Activated T-helper 1 cell treated with anti-CD3 and anti-CD28 coated beads, Interleukin-2, amount 50 U/mL, for 16 hours (primary cell): ENCODE results near the gene PCDHB8.
"Not testable (repeated sequence)": the region's sequence is repeated elsewhere in the genome, so short reads cannot be mapped to it uniquely, and the experiment has no call there.

ENCODE experiments used
- DNase-seq, 2 donors: peaks; one replicate each; pipeline ENCODE4 v3.0.0-alpha.2; 2020; ENCODE audit warnings: low read depth in 1 of 2, low spot score in 1 of 2

Gene PCDHB8

DNA sequence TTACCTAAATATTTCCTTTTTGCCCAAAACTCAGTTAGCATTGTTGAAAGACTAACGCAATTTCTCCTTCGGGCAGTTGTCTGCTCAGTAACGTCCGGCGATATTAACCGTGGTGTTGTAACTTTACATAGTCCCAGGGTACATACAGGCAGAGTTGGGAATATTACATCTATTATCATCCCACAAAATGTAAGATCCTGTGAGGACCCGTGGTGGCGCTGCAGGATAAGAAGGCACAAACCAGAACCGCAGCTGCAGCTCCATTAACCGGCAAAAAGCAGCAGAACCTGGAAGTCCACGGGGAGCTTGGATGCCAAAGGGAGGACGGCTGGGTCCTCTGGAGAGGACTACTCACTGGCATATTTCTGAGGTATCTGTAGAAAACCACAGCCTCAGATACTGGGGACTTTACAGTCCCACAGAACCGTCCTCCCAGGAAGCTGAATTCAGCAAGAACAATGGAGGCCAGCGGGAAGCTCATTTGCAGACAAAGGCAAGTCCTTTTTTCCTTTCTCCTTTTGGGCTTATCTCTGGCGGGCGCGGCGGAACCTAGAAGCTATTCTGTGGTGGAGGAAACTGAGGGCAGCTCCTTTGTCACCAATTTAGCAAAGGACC, at the start of gene PCDHB8:
PCDHB8 (plus strand) TSS at position 214 of the 615 bp plus-strand sequence; CDS start at position 459, 245 bp downstream.
- DNase-seq, result not testable (repeated sequence)

DNA sequence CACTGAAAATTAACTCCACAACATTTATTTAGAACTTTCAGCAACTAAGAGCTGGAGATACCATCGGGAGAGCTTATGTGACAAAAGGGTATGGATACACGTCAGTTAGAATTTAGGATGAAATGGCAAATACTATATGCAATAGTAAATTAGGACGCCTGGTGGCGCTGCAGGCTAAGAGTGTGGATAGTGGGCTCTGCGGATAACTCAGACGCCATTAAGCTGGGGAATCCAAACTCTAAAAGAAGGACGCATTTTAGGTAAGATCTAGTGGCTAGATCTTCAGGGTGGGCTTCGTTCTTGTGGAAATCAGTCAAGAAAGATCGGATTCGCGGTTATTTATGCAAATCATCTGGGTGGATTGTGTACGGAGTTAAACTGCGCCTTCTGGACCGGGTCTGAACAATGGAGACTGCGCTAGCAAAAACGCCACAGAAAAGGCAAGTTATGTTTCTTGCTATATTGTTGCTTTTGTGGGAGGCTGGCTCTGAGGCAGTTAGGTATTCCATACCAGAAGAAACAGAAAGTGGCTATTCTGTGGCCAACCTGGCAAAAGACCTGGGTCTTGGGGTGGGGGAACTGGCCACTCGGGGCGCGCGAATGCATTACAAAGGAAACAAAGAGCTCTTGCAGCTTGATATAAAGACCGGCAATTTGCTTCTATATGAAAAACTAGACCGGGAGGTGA, 42.4 kb upstream of the PCDHB8 start, which contains the start of gene PCDHB5:
PCDHB5 (plus strand) TSS at position 177 of the 688 bp plus-strand sequence; CDS start at position 406, 229 bp downstream.
- no peak for DNase-seq

DNA sequence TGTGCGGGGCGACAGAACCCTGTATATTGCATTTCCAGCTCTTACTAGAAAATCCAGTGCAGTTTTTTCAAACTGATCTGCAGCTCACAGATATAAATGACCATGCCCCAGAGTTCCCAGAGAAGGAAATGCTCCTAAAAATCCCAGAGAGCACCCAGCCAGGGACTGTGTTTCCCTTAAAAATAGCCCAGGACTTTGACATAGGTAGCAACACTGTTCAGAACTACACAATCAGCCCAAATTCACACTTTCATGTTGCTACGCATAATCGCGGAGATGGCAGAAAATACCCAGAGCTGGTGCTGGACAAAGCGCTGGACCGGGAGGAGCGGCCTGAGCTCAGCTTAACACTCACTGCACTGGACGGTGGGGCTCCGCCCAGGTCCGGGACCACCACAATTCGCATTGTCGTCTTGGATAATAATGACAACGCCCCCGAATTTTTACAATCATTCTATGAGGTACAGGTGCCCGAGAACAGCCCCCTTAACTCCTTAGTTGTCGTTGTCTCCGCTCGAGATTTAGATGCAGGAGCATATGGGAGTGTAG, 41.8 kb upstream of the PCDHB8 start:
- no peak for DNase-seq

DNA sequence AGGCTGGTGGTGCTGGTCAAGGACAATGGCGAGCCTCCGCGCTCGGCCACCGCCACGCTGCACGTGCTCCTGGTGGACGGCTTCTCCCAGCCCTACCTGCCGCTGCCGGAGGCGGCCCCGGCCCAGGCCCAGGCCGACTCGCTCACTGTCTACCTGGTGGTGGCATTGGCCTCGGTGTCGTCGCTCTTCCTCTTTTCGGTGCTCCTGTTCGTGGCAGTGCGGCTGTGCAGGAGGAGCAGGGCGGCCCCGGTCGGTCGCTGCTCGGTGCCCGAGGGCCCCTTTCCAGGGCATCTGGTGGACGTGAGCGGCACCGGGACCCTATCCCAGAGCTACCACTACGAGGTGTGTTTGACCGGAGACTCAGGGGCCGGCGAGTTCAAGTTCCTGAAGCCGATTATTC, 40.2 kb upstream of the PCDHB8 start:
- DNase-seq, result not testable (repeated sequence)

DNA sequence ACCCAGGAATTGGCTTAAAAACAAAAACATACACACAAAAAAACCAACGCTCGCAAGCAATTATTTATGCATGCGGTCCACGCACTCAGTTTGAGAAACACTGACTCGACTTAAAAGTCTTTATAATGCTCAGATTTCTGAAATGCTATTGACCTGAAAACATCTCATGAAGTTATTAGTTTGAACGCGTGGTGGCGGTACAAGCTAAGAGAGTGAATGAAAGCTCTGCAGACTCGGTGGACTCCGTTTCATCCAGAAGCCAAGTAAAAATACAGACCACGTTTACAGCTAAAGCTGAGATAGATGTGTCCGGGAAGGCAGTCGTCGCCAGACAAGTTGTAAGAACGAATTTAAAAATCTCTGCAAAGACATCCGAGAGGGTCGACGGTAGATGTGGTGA, 27.8 kb upstream of the PCDHB8 start, which contains the start of gene PCDHB6:
PCDHB6 (plus strand) TSS at position 246 of the 400 bp plus-strand sequence. CDS start 201 bp downstream, outside the sequence.
- DNase-seq, result no peak

DNA sequence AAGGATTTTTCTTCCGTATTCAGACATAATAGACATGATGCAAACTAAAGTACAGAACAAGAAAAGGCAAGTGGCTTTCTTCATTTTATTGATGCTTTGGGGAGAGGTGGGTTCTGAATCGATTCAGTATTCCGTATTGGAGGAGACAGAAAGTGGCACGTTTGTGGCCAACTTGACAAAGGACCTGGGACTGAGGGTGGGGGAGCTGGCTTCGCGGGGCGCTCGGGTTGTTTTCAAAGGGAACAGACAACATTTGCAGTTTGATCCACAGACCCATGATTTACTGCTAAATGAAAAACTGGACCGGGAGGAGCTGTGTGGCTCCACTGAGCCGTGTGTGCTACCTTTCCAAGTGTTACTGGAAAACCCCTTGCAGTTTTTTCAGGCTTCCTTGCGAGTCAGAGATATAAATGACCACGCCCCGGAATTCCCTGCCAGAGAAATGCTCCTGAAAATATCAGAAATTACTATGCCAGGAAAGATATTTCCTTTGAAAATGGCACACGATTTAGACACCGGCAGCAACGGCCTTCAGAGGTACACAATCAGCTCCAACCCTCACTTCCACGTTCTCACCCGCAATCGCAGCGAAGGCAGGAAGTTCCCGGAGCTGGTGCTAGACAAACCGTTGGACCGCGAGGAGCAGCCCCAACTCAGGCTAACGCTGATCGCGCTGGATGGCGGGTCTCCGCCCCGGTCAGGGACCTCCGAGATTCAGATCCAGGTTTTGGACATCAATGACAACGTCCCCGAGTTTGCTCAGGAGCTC, 27.2 kb upstream of the PCDHB8 start:
- no peak for DNase-seq

DNA sequence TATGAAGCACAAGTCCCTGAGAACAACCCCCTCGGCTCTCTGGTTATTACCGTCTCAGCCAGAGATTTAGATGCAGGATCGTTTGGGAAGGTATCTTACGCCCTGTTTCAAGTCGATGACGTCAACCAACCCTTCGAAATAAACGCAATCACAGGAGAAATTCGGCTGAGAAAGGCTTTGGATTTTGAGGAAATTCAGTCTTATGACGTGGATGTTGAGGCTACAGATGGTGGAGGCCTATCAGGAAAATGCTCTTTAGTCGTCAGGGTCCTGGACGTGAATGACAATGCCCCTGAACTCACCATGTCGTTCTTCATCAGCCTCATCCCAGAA, 26.6 kb upstream of the PCDHB8 start:
- no peak for DNase-seq

DNA sequence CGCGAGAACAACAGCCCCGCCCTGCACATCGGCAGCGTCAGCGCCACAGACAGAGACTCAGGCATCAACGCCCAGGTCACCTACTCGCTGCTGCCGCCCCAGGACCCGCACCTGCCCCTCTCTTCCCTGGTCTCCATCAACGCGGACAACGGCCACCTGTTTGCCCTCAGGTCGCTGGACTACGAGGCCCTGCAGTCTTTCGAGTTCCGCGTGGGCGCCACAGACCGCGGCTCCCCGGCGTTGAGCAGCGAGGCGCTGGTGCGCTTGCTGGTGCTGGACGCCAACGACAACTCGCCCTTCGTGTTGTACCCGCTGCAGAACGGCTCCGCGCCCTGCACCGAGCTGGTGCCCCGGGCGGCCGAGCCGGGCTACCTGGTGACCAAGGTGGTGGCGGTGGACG, 26.0 kb upstream of the PCDHB8 start:
- DNase-seq, result not testable (repeated sequence)

DNA sequence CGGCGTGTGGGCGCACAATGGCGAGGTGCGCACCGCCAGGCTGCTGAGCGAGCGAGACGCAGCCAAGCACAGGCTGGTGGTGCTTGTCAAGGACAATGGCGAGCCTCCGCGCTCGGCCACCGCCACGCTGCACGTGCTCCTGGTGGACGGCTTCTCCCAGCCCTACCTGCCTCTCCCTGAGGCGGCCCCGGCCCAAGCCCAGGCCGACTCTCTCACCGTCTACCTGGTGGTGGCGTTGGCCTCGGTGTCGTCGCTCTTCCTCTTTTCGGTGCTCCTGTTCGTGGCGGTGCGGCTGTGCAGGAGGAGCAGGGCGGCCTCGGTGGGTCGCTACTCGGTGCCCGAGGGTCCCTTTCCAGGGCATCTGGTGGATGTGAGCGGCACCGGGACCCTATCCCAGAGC, 25.5 kb upstream of the PCDHB8 start:
- DNase-seq, result not testable (repeated sequence)

DNA sequence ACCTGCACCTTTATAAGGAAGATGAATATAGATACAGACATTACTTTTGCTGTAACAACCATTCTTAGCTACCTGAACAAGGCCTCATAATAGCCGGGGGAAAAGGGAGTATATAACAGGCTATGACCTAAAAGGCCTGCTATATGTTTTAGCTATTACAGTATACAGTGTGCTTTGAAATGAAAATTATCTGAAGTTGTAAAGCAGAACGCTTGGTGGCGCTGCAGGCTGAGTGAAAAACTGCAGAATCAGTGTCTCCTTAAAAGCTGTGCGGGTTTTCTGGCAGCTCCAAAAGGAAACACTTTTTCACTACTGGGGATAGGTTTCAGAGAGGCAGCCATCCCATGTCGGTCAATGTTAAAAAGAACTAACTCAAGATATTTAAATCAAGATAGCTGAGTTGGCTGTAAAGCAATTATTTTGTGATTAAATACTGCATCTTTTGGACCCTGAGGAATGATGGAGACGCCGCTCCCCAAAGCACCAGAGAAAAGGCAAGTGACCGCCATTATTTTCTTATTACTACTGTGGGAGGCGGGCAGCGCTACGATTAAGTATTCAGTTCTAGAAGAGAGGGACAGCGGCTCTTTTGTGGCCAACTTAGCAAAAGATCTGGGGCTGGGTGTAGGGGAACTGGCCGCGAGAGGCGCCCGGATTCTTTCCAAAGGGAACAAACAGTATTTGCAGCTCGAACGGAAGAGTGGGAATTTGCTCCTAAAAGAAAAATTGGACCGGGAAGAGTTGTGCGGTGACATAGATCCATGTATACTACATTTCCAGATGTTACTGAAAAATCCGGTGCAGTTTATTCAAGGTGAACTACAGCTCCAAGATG, 21.8 kb upstream of the PCDHB8 start:
- DNase-seq, result no peak

DNA sequence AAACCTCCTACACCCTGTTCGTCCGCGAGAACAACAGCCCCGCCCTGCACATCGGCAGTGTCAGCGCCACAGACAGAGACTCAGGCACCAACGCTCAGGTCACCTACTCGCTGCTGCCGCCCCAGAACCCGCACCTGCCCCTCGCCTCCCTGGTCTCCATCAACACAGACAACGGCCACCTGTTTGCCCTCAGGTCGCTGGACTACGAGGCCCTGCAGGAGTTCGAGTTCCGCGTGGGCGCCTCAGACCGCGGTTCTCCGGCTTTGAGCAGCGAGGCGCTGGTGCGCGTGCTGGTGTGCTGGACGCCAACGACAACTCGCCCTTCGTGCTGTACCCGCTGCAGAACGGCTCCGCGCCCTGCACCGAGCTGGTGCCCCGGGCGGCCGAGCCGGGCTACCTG, 20.2 kb upstream of the PCDHB8 start:
- DNase-seq, result not testable (repeated sequence)

DNA sequence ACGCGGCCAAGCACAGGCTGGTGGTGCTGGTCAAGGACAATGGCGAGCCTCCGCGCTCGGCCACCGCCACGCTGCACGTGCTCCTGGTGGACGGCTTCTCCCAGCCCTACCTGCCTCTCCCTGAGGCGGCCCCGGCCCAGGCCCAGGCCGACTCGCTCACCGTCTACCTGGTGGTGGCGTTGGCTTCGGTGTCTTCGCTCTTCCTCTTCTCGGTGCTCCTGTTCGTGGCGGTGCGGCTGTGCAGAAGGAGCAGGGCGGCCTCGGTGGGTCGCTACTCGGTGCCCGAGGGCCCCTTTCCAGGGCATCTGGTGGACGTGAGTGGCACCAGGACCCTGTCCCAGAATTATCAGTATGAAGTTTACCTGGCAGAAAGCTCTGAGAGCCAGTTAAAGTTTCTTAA, 19.7 kb upstream of the PCDHB8 start:
- DNase-seq, result not testable (repeated sequence)

DNA sequence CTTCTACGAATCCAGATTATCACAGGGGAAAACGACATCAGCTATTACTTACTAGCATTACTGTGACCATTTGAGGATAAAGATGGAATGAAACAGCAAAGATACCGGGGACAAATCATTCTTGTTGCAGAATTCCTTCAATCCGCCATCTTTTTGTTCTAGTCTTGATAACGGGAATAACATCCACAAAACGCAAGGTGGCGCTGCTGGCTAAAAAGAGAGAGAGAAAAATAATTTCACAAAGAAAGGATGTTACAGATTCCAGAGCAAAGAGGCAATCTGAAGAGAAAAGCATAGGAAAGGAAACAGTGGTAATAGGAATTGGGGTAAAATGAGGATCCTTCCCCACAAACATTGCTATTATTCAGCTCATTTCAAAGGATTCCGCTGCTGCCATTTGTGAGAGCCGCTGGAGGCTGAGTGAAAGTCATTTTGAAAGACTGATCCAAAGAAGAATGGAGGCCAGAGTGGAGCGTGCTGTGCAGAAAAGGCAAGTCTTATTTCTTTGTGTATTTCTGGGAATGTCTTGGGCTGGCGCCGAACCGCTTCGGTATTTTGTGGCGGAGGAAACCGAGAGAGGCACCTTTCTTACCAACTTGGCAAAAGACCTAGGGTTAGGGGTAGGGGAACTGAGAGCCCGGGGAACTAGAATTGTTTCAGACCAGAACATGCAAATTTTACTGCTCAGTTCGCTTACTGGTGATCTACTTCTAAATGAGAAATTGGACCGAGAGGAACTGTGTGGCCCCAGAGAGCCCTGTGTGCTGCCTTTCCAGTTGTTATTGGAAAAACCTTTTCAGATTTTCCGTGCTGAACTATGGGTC, 5.0 kb upstream of the PCDHB8 start, which contains the start of gene PCDHB7:
PCDHB7 (plus strand) TSS at position 264 of the 824 bp plus-strand sequence; CDS start at position 456, 192 bp downstream.
- DNase-seq, result no peak

DNA sequence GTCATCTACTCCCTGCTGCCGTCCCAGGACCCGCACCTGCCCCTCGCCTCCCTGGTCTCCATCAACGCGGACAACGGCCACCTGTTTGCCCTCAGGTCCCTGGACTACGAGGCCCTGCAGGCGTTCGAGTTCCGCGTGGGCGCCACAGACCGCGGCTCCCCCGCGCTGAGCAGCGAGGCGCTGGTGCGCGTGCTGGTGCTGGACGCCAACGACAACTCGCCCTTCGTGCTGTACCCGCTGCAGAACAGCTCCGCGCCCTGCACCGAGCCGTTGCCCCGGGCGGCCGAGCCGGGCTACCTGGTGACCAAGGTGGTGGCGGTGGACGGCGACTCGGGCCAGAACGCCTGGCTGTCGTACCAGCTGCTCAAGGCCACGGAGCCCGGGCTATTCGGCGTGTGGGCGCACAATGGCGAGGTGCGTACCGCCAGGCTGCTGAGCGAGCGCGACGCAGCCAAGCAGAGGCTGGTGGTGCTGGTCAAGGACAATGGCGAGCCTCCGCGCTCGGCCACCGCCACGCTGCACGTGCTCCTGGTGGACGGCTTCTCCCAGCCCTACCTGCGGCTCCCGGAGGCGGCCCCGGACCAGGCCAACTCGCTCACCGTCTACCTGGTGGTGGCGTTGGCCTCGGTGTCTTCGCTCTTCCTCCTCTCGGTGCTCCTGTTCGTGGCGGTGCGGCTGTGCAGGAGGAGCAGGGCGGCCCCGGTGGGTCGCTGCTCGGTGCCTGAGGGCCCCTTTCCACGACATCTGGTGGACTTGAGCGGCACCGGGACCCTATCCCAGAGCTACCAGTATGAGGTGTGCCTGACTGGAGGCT, 3.1 kb upstream of the PCDHB8 start:
- DNase-seq, result not testable (repeated sequence)

DNA sequence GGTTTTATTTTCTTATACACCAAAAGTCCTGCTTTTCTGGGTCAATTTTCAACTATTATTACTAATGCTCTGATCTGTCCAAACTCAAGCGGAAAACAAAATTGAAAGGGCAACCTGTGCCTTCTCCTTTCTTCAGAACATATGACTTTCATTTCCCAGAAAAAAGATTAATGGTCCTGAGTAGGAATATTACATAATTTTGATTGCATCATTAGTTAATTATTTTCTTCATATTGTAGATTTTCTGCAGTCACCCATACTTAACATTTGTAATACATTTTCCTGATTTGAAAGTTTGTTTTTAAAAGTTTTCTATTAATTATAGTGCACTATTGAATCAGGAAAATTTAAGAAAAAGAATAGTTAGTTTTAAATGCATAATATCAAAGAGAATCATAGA, 1.7 kb upstream of the PCDHB8 start:
- DNase-seq, result no peak

DNA sequence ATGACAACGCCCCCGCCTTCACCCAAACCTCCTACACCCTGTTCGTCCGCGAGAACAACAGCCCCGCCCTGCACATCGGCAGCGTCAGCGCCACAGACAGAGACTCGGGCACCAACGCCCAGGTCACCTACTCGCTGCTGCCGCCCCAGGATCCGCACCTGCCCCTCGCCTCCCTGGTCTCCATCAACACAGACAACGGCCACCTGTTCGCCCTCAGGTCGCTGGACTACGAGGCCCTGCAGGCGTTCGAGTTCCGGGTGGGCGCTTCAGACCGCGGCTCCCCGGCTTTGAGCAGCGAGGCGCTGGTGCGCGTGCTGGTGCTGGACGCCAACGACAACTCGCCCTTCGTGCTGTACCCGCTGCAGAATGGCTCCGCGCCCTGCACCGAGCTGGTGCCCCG, 1.8 kb downstream of the PCDHB8 start:
- not testable (repeated sequence) for DNase-seq

DNA sequence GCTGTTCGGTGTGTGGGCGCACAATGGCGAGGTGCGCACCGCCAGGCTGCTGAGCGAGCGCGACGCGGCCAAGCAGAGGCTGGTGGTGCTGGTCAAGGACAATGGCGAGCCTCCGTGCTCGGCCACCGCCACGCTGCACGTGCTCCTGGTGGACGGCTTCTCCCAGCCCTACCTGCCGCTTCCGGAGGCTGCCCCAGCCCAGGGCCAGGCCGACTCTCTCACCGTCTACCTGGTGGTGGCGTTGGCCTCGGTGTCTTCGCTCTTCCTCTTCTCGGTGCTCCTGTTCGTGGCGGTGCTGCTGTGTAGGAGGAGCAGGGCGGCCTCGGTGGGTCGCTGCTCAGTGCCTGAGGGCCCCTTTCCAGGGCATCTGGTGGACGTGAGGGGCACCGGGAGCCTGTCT, 2.3 kb downstream of the PCDHB8 start:
- not testable (repeated sequence) for DNase-seq

DNA sequence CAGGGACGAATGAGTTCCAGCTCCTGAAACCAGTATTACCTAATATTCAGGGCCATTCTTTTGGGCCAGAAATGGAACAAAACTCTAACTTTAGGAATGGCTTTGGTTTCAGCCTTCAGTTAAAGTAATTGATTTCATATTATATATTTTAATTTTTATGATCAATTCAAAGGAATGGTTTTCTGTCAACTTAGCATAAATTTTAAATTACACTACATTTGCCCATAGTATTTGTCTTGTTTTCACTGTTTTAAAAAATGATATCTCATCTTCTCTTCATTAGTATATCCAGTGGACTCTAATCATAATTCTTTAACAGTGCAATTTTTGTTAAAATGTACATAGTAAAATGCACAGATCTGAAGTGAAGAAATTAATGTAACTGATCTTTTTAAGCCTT, 2.7 kb downstream of the PCDHB8 start:
- DNase-seq, result no peak

DNA sequence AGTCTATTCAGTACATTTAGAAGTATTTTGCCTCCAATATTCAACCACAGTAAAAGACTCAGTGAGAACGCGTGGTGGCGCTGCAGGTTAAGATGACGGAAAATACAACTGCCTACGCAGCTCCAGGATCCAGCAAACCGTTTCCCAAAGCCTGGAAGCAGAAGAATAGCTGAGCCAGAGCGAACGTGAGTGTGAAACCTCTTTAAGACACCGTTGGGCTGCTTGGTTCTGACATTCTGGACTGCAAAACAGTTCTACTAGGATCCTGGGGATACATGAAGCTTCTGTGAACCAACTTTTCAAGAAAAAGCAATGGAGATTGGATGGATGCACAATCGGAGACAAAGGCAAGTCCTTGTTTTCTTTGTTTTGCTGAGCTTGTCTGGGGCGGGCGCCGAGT, 4.7 kb downstream of the PCDHB8 start, which contains the start of gene PCDHB16:
PCDHB16 (plus strand) TSS at position 140 of the 400 bp plus-strand sequence; CDS start at position 313, 173 bp downstream.
- DNase-seq, result no peak
